HEK293 (cell line): ENCODE data around the gene CCDC57.

Experiments
- CTCF ChIA-PET: fragments of 350-600 bp; formaldehyde crosslinking; extraction: SDS; loops from one replicate; lab custom pipeline; 2021; ENCODE audit warnings: antibody characterized with exemption; lab: Yijun Ruan, JAX
- POLR2A ChIA-PET: fragments of 300-600 bp; formaldehyde crosslinking; extraction: SDS; loops from one replicate; lab custom pipeline; 2020; ENCODE audit warnings: antibody characterized with exemption, inconsistent platforms; lab: Yijun Ruan, JAX
- H3K27ac ChIP-seq: fragments of 200-500 bp; sonication (Bioruptor generic); 2 replicates; pipeline ENCODE4 v1.5.1; 2014; ENCODE audit warnings: low read depth, low read length, control low read depth, inconsistent platforms; ENCODE audit errors: extremely low read depth
- H3K36me3 ChIP-seq, 2 experiments: fragments of 200-500 bp in 1 of 2; sonication (Bioruptor generic) in 1 of 2; 1 replicate in 1 of 2; 2 replicates in 1 of 2; pipeline ENCODE4 v1.5.1; 2014 to 2017; ENCODE audit warnings: inconsistent platforms in 2 of 2, low read length in 2 of 2; ENCODE audit not compliant: control insufficient read depth in 2 of 2, insufficient read depth in 1 of 2
- H3K4me1 ChIP-seq: fragments of 200-500 bp; sonication (Bioruptor generic); 2 replicates; pipeline ENCODE4 v1.5.1; 2014; ENCODE audit warnings: mild to moderate bottlenecking, low read length, inconsistent platforms; ENCODE audit not compliant: control insufficient read depth, insufficient read depth
- H3K4me3 ChIP-seq: 2 replicates; pipeline ENCODE4 v1.5.1; 2011; ENCODE audit warnings: low read depth, mild to moderate bottlenecking, control low read depth, low read length, moderate library complexity
- H3K9me3 ChIP-seq: fragments of 200-500 bp; sonication (Bioruptor generic); 2 replicates; pipeline ENCODE4 v1.5.1; 2014; ENCODE audit warnings: low read depth, low read length, inconsistent platforms; ENCODE audit not compliant: control insufficient read depth, insufficient read depth
- GLI2 ChIP-seq: fragments of 450-650 bp; formaldehyde crosslinking; IDR thresholded peaks from 2 replicates; pipeline ENCODE4; 2017; ENCODE audit warnings: missing biosample characterization, missing genetic modification characterization, low read depth, borderline replicate concordance
- PATZ1 ChIP-seq: fragments of 450-650 bp; formaldehyde crosslinking; IDR thresholded peaks from 2 replicates; pipeline ENCODE4 v1.5.1; 2016; ENCODE audit warnings: missing biosample characterization, missing genetic modification characterization
- REST ChIP-seq: fragments of 450-650 bp; formaldehyde crosslinking; IDR thresholded peaks from 2 replicates; pipeline ENCODE4 v1.5.1; 2016; ENCODE audit warnings: missing biosample characterization, missing genetic modification characterization
- ZBTB17 ChIP-seq: fragments of 450-650 bp; formaldehyde crosslinking; IDR thresholded peaks from 2 replicates; pipeline ENCODE4 v1.5.1; 2016; ENCODE audit warnings: missing biosample characterization, missing genetic modification characterization
- ZBTB20 ChIP-seq: fragments of 450-650 bp; formaldehyde crosslinking; IDR thresholded peaks from 2 replicates; pipeline ENCODE4 v1.5.1; 2016; ENCODE audit warnings: missing biosample characterization, missing genetic modification characterization
- ZBTB49 ChIP-seq: fragments of 450-650 bp; formaldehyde crosslinking; IDR thresholded peaks from 2 replicates; pipeline ENCODE4 v1.5.1; 2016; ENCODE audit warnings: missing biosample characterization, missing genetic modification characterization, low read depth
- ZBTB6 ChIP-seq: fragments of 450-650 bp; formaldehyde crosslinking; IDR thresholded peaks from 2 replicates; pipeline ENCODE4 v1.5.1; 2017; ENCODE audit warnings: missing biosample characterization, missing genetic modification characterization
- ZBTB8A ChIP-seq: fragments of 450-650 bp; formaldehyde crosslinking; IDR thresholded peaks from 2 replicates; pipeline ENCODE4 v1.5.1; 2016; ENCODE audit warnings: missing biosample characterization, missing genetic modification characterization
- ZNF19 ChIP-seq: fragments of 450-650 bp; formaldehyde crosslinking; IDR thresholded peaks from 2 replicates; pipeline ENCODE4; 2016; ENCODE audit warnings: missing biosample characterization, missing genetic modification characterization, low read depth
- ZNF223 ChIP-seq: fragments of 450-650 bp; formaldehyde crosslinking; IDR thresholded peaks from 2 replicates; pipeline ENCODE4 v1.5.1; 2016; ENCODE audit warnings: missing biosample characterization, missing genetic modification characterization
- ZNF23 ChIP-seq: fragments of 450-650 bp; formaldehyde crosslinking; IDR thresholded peaks from 2 replicates; pipeline ENCODE4 v1.5.1; 2016; ENCODE audit warnings: missing biosample characterization, missing genetic modification characterization, borderline replicate concordance
- ZNF292 ChIP-seq: fragments of 450-650 bp; formaldehyde crosslinking; IDR thresholded peaks from 2 replicates; pipeline ENCODE4 v1.5.1; 2016; ENCODE audit warnings: low read depth, missing biosample characterization, missing genetic modification characterization, borderline replicate concordance
- ZNF302 ChIP-seq: fragments of 450-650 bp; formaldehyde crosslinking; IDR thresholded peaks from 2 replicates; pipeline ENCODE4 v1.5.1; 2016; ENCODE audit warnings: missing biosample characterization, missing genetic modification characterization, low read depth
- ZNF311 ChIP-seq: fragments of 450-650 bp; formaldehyde crosslinking; IDR thresholded peaks from 2 replicates; pipeline ENCODE4 v1.5.1; 2017; ENCODE audit warnings: missing biosample characterization, missing genetic modification characterization, borderline replicate concordance
- ZNF510 ChIP-seq: fragments of 450-650 bp; formaldehyde crosslinking; IDR thresholded peaks from 2 replicates; pipeline ENCODE4 v1.5.1; 2018; ENCODE audit warnings: mild to moderate bottlenecking, missing genetic modification characterization, missing biosample characterization; ENCODE audit not compliant: insufficient replicate concordance
- ZNF529 ChIP-seq: fragments of 450-650 bp; formaldehyde crosslinking; IDR thresholded peaks from 2 replicates; pipeline ENCODE4 v1.5.1; 2017; ENCODE audit warnings: missing genetic modification characterization, missing biosample characterization; ENCODE audit not compliant: insufficient replicate concordance
- ZNF596 ChIP-seq: fragments of 450-650 bp; IDR thresholded peaks from 2 replicates; pipeline ENCODE4 v1.5.0; 2018; ENCODE audit warnings: missing biosample characterization, mild to moderate bottlenecking, missing genetic modification characterization, moderate library complexity
- ZNF660 ChIP-seq: fragments of 450-650 bp; IDR thresholded peaks from 2 replicates; pipeline ENCODE4 v1.5.1; 2018; ENCODE audit warnings: missing biosample characterization, mild to moderate bottlenecking, missing genetic modification characterization
- ZNF768 ChIP-seq: fragments of 450-650 bp; formaldehyde crosslinking; IDR thresholded peaks from 2 replicates; pipeline ENCODE4 v1.5.1; 2018; ENCODE audit warnings: missing biosample characterization, mild to moderate bottlenecking, missing genetic modification characterization
- ZNF791 ChIP-seq: fragments of 450-650 bp; formaldehyde crosslinking; IDR thresholded peaks from 2 replicates; pipeline ENCODE4 v1.5.1; 2016; ENCODE audit warnings: missing biosample characterization, missing genetic modification characterization
- ZNF792 ChIP-seq: fragments of 450-650 bp; formaldehyde crosslinking; IDR thresholded peaks from 2 replicates; pipeline ENCODE4 v1.5.1; 2016; ENCODE audit warnings: missing biosample characterization, missing genetic modification characterization
- ZNF830 ChIP-seq: fragments of 450-650 bp; IDR thresholded peaks from 2 replicates; pipeline ENCODE4 v1.5.0; 2018; ENCODE audit warnings: missing biosample characterization, missing genetic modification characterization, low read depth, mild to moderate bottlenecking, moderate library complexity
- ZSCAN5A ChIP-seq: fragments of 450-650 bp; formaldehyde crosslinking; IDR thresholded peaks from 2 replicates; pipeline ENCODE4 v1.5.1; 2016; ENCODE audit warnings: missing biosample characterization, missing genetic modification characterization

Gene CCDC57

GRCh38 chr17:82113422-82113821 lies 99.2 kb downstream of the CCDC57 start:
- ChIA-PET POLR2A (no interaction called here), CTCF (interaction anchor here (1.1 to 1.2 kb wide), 2 partner anchors 14 to 76 kb away, joined by 3 read pairs; partner anchors contain the start of gene DCXR)
- Histone ChIP-seq H3K4me3 (no peak overlapping the region), H3K4me1 (no peaks in the 10 kb centered on the region), H3K27ac (no peak overlapping the region), H3K36me3 (peaks cover 0 to 33% of the 10 kb centered on the region in 2 experiments; a peak in 2 of 3 replicates), H3K9me3 (no peaks in the 10 kb centered on the region)
- no peak for TF ChIP-seq ZBTB8A
- no peak for TF ChIP-seq ZNF23 (tag by site-specific recombination)
- no peak for TF ChIP-seq ZNF660 (tag by site-specific recombination)
- TF ChIP-seq ZNF792 (tag by site-specific recombination), result no peak
- TF ChIP-seq ZNF791 (tag by site-specific recombination), result no peak
- TF ChIP-seq PATZ1 (tag by site-specific recombination), result no peak
- TF ChIP-seq ZBTB6, result no peak
- no peak for TF ChIP-seq ZNF830
- no peak for TF ChIP-seq ZNF19
- TF ChIP-seq ZNF223 (tag by site-specific recombination), result no peak
- no peak for TF ChIP-seq REST (tag by site-specific recombination)
- no peak for TF ChIP-seq ZBTB17
- TF ChIP-seq ZBTB20 (tag by site-specific recombination), result no peak
- TF ChIP-seq, all 188 proteins: peak for 0

GRCh38 chr17:82112914-82113311 lies 99.7 kb downstream of the CCDC57 start:
- ChIA-PET POLR2A (no interaction called here), CTCF (interaction anchor here (1.2 kb wide), 1 partner anchor 14 kb away, joined by 3 read pairs; no protein-coding TSS in a partner anchor)
- Histone ChIP-seq H3K9me3 (no peaks in the 10 kb centered on the region), H3K4me1 (no peaks in the 10 kb centered on the region), H3K4me3 (no peak overlapping the region), H3K27ac (no peak overlapping the region), H3K36me3 (peaks cover 0 to 29% of the 10 kb centered on the region in 2 experiments; a peak in 2 of 3 replicates)
- TF ChIP-seq ZNF292 (no peak), ZSCAN5A (no peak), ZNF510 (tag by site-specific recombination) (no peak), ZNF223 (tag by site-specific recombination) (no peak), ZNF311 (tag by site-specific recombination) (no peak), ZBTB49 (tag by site-specific recombination) (no peak), ZNF596 (tag by site-specific recombination) (no peak), ZNF302 (tag by site-specific recombination) (no peak), PATZ1 (tag by site-specific recombination) (no peak), GLI2 (tag by site-specific recombination) (no peak), ZNF768 (no peak), ZNF529 (no peak)
